Natural killer cell (primary cell): ENCODE data around the gene ZFHX3. TPM values are rescaled to one million over a fixed set of nuclear protein-coding genes. Genes with fewer than 3 reads are reported as not detected.

ENCODE experiments used
- ATAC-seq, 3 donors: fragments of 150-1000 bp in 2 of 3; fragments of 200-7000 bp in 1 of 3; cut with Tn5 transposase; 1 replicate in 1 of 3; 2 replicates in 2 of 3; pipeline ENCODE4 v1.10.0; 2021; ENCODE audit warnings: mild to moderate bottlenecking in 2 of 3, moderate library complexity in 2 of 3
- DNase-seq, 2 donors: peaks; one replicate each; pipeline versions ENCODE4 v3.0.0 to v3.0.0-alpha.2; 2013 to 2021; ENCODE audit warnings: mixed read lengths in 1 of 2
- H3K27ac ChIP-seq: one replicate; pipeline ENCODE4 v1.5.1; 2013; ENCODE audit warnings: mild to moderate bottlenecking, low read length
- H3K27me3 ChIP-seq: one replicate; pipeline ENCODE4 v1.6.1; 2013; ENCODE audit warnings: low read length; ENCODE audit not compliant: control insufficient read depth, insufficient read depth
- H3K36me3 ChIP-seq: one replicate; pipeline ENCODE4 v1.6.1; 2013; ENCODE audit warnings: low read length; ENCODE audit not compliant: control insufficient read depth, insufficient read depth
- H3K4me1 ChIP-seq: one replicate; pipeline ENCODE4 v1.6.1; 2013; ENCODE audit warnings: low read length; ENCODE audit not compliant: control insufficient read depth, insufficient read depth
- H3K4me3 ChIP-seq: one replicate; pipeline ENCODE4 v1.5.1; 2013; ENCODE audit warnings: low read length
- H3K9me3 ChIP-seq: one replicate; pipeline ENCODE4 v1.6.1; 2013; ENCODE audit warnings: low read length; ENCODE audit not compliant: control insufficient read depth, insufficient read depth
- H3K27ac Mint-ChIP-seq, 2 donors: one replicate each; pipeline ENCODE4 v1.8.0; 2022; ENCODE audit warnings: mild to moderate bottlenecking in 2 of 2, mixed read lengths in 2 of 2, moderate library complexity in 1 of 2
- H3K27me3 Mint-ChIP-seq, 2 donors: one replicate each; pipeline ENCODE4 v1.8.0; 2022; ENCODE audit warnings: low read depth in 2 of 2, mixed read lengths in 2 of 2
- H3K36me3 Mint-ChIP-seq: one replicate; pipeline ENCODE4 v1.8.0; 2022; ENCODE audit warnings: mixed read lengths
- H3K4me1 Mint-ChIP-seq, 2 donors: one replicate each; pipeline ENCODE4 v1.8.0; 2022; ENCODE audit warnings: mixed read lengths in 2 of 2
- H3K4me3 Mint-ChIP-seq: one replicate; pipeline ENCODE4 v1.8.0; 2022; ENCODE audit warnings: mild to moderate bottlenecking, moderate library complexity, mixed read lengths
- H3K9me3 Mint-ChIP-seq, 2 donors: one replicate each; pipeline ENCODE4 v1.8.0; 2022; ENCODE audit warnings: mixed read lengths in 2 of 2
- CTCF ChIP-seq: fragments of 200-600 bp; IDR thresholded peaks from one replicate; pipeline ENCODE4 v1.8.0; 2022; ENCODE audit warnings: antibody characterized with exemption
- WGBS: methylation state at CpG from one replicate; pipeline ENCODE4 v1.1.7; 2013; ENCODE audit warnings: missing lambda C conversion rate; ENCODE audit not compliant: insufficient coverage; 5-methylcytosine and 5-hydroxymethylcytosine counted together
- intact Hi-C: fragments of 100-400 bp; cut with micrococcal nuclease; formaldehyde crosslinking; loops from one replicate; pipeline ENCODE4 v1.14.2; 2022
- total RNA-seq, 4 donors: library from RNA; stranded (reverse); fragments of 120-200 nt in 1 of 4; gene quantifications; one replicate each; pipeline versions ENCODE4 v1.2.3 to v1.2.4, GENCODE V29; 2013 to 2022

The ZFHX3 gene
- total RNA-seq, 3 donors from 2014 or later (not counting 1 experiment from before 2014, with no cell fraction given), result 5.8 to 7.8 (median 7.5) TPM

DNA sequence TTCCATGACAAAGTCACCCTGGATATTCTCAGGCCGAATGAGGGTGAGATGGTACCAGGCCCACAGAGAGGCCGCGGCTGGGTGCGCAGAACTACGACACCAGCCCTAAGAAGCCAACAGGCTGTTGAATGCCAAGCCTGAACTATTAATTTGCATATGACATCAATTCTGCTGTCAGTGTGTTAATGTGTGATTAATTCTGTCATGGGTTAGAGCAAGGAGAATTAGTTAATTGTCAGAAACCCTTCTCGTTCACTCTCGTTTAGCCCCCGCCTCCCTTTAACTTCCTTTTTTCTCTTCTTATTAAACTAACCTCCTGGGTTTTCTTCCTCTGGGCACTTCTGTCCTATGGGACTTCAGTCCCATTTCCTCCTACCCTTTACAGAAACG is 123.4 kb downstream of the ZFHX3 start:
- Histone ChIP-seq H3K27ac (no peak overlapping the region), H3K9me3 (no peaks in the 10 kb centered on the region), H3K4me3 (no peak overlapping the region), H3K4me1 (peaks cover 19% of the 10 kb centered on the region), H3K36me3 (no peaks in the 10 kb centered on the region), H3K27me3 (no peaks in the 10 kb centered on the region)
- no peaks in the 10 kb centered on the region for H3K36me3 Mint-ChIP-seq
- no peaks in the 10 kb centered on the region for H3K27me3 Mint-ChIP-seq
- no peak for DNase-seq
- no peak for ATAC-seq
- H3K27ac Mint-ChIP-seq, result no peak overlapping the region
- no peak overlapping the region for H3K4me3 Mint-ChIP-seq
- peaks cover 20 to 22% of the 10 kb centered on the region in 2 donors for H3K4me1 Mint-ChIP-seq
- TF ChIP-seq CTCF, result no peak
- intact Hi-C loops, result no loop called here
- WGBS, result 92% methylated on average over 9 of the region's 9 CpGs
- H3K9me3 Mint-ChIP-seq, result no peaks in the 10 kb centered on the region

GRCh38 chr16:72923757-72924156 is 124.2 kb downstream of the ZFHX3 start:
- ATAC-seq, result no peak
- no peak for TF ChIP-seq CTCF

DNA sequence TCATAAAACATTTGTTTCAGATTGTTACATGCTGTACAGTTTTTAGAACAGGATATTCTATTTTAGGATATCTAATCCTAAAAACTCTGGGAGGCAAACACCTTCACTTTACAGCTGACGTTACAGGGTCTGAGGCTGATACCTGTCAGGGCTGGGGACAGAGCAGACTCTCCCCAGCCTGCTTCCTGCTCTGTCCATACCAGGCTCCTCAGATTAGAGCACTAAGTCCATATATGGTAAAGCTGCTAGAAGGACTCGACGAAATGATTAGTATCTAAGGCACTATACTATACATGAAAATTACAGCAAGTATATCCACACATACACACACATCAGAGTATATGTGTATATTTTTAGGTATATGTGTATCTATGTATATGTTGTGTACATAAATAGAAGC is 125.2 kb downstream of the ZFHX3 start:
- Mint-ChIP-seq H3K9me3 (no peaks in the 10 kb centered on the region), H3K4me1 (peaks cover 20 to 22% of the 10 kb centered on the region in 2 donors), H3K27ac (no peak overlapping the region), H3K4me3 (peak overlapping the region; percentile 64), H3K36me3 (no peaks in the 10 kb centered on the region), H3K27me3 (no peaks in the 10 kb centered on the region)
- no peak for TF ChIP-seq CTCF
- H3K4me1 ChIP-seq, result peaks cover 19% of the 10 kb centered on the region
- no peaks in the 10 kb centered on the region for H3K27me3 ChIP-seq
- no peaks in the 10 kb centered on the region for H3K9me3 ChIP-seq
- no peak for DNase-seq
- H3K4me3 ChIP-seq, result no peak overlapping the region
- WGBS, result 100% methylated on average over 1 of the region's 3 CpGs
- intact Hi-C loops, result no loop called here
- no peak overlapping the region for H3K27ac ChIP-seq
- no peak for ATAC-seq
- H3K36me3 ChIP-seq, result no peaks in the 10 kb centered on the region

More at GRCh38 chr16:72923757-72924156, 124.2 kb downstream of the ZFHX3 start:
- intact Hi-C loops, result no loop called here
- WGBS, result 92% methylated on average over 11 of the region's 11 CpGs
- H3K4me3 ChIP-seq, result no peak overlapping the region
- H3K36me3 ChIP-seq, result no peaks in the 10 kb centered on the region
- no peak overlapping the region for H3K4me3 Mint-ChIP-seq
- H3K9me3 ChIP-seq, result no peaks in the 10 kb centered on the region
- no peak overlapping the region for H3K27ac Mint-ChIP-seq
- no peak overlapping the region for H3K27ac ChIP-seq
- no peaks in the 10 kb centered on the region for H3K27me3 Mint-ChIP-seq
- H3K4me1 Mint-ChIP-seq, result peaks cover 20 to 22% of the 10 kb centered on the region in 2 donors
- no peaks in the 10 kb centered on the region for H3K36me3 Mint-ChIP-seq
- H3K9me3 Mint-ChIP-seq, result no peaks in the 10 kb centered on the region
- no peak for DNase-seq
- no peaks in the 10 kb centered on the region for H3K27me3 ChIP-seq
- peaks cover 19% of the 10 kb centered on the region for H3K4me1 ChIP-seq

GRCh38 chr16:72921620-72922019 is 126.3 kb downstream of the ZFHX3 start:
- Histone ChIP-seq H3K27ac (no peak overlapping the region), H3K27me3 (no peaks in the 10 kb centered on the region), H3K36me3 (no peaks in the 10 kb centered on the region), H3K4me1 (peaks cover 19% of the 10 kb centered on the region), H3K4me3 (no peak overlapping the region), H3K9me3 (no peaks in the 10 kb centered on the region)
- 84% methylated on average over 15 of the region's 15 CpGs for WGBS
- intact Hi-C loops, result no loop called here
- TF ChIP-seq CTCF, result no peak
- ATAC-seq (peak in 1 of 3 donors; percentile 28), DNase-seq (no peak)
- Mint-ChIP-seq H3K9me3 (no peaks in the 10 kb centered on the region), H3K27ac (peak overlapping the region; percentile 47 to 81), H3K27me3 (no peaks in the 10 kb centered on the region), H3K36me3 (no peaks in the 10 kb centered on the region), H3K4me1 (peaks cover 20 to 22% of the 10 kb centered on the region in 2 donors), H3K4me3 (peak overlapping the region; percentile 82)
